GM18505 (cell line): ENCODE results near the gene SAMD7.

ENCODE experiments used
- ATAC-seq: cut with Tn5 transposase; IDR thresholded peaks from one replicate; pipeline ENCODE4 v1.9.1; 2021; ENCODE audit not compliant: unreplicated experiment
- POLR2A ChIP-seq: IDR thresholded peaks from 4 replicates; pipeline ENCODE4 v1.6.1; 2011; ENCODE audit warnings: borderline replicate concordance; ENCODE audit not compliant: insufficient read depth, insufficient read length; ENCODE audit errors: extremely low read depth

Gene SAMD7

GRCh38 chr3:169929830-169930519 is 18.6 kb downstream of the SAMD7 start:
- no peak for ATAC-seq
- TF ChIP-seq POLR2A, result no peak

GRCh38 chr3:169930843-169931242 is 19.5 kb downstream of the SAMD7 start:
- no peak for ATAC-seq
- TF ChIP-seq POLR2A, result no peak

GRCh38 chr3:169931747-169932520 is 20.6 kb downstream of the SAMD7 start:
- peak; percentile 67 for TF ChIP-seq POLR2A

GRCh38 chr3:169939320-169939719 is 27.9 kb downstream of the SAMD7 start:
- TF ChIP-seq POLR2A, result no peak
- no peak for ATAC-seq

More at GRCh38 chr3:169931747-169932520, 20.6 kb downstream of the SAMD7 start:
- peak; percentile 88 for ATAC-seq

GRCh38 chr3:169939751-169940150 is 28.4 kb downstream of the SAMD7 start:
- no peak for ATAC-seq

GRCh38 chr3:169940470-169941181 is 29.3 kb downstream of the SAMD7 start:
- peak; percentile 70 for ATAC-seq
- peak; percentile 20 for TF ChIP-seq POLR2A

More at GRCh38 chr3:169939751-169940150, 28.4 kb downstream of the SAMD7 start:
- TF ChIP-seq POLR2A, result no peak

- peak; percentile 49 for TF ChIP-seq POLR2A
- peak; percentile 86 for ATAC-seq
Measured at GRCh38 chr3:169945313-169945712, 33.9 kb downstream of the SAMD7 start.

GRCh38 chr3:169946336-169946735 is 35.0 kb downstream of the SAMD7 start:
- no peak for ATAC-seq
- no peak for TF ChIP-seq POLR2A

GRCh38 chr3:169948559-169949448 is 37.4 kb downstream of the SAMD7 start:
- no peak for ATAC-seq

GRCh38 chr3:169952045-169952444 is 40.7 kb downstream of the SAMD7 start:
- ATAC-seq, result no peak
- no peak for TF ChIP-seq POLR2A

More at GRCh38 chr3:169948559-169949448, 37.4 kb downstream of the SAMD7 start:
- no peak for TF ChIP-seq POLR2A

GRCh38 chr3:169953462-169954141 is 42.2 kb downstream of the SAMD7 start:
- no peak for ATAC-seq
- TF ChIP-seq POLR2A, result no peak
